HepG2 (cell line): Measurements from ENCODE around the gene ABCC8. TPM values are rescaled to one million over a fixed set of nuclear protein-coding genes. Genes with fewer than 3 reads are reported as not detected.

ENCODE experiments used
- CHCHD3 ChIP-seq: sonication (generic); formaldehyde crosslinking; IDR thresholded peaks from 2 replicates; pipeline ENCODE4 v1.8.0; 2022; ENCODE audit warnings: mild to moderate bottlenecking, missing genetic modification reagents, moderate library complexity
- ELF1 ChIP-seq: sonication (generic); formaldehyde crosslinking; IDR thresholded peaks from 2 replicates; pipeline ENCODE4 v1.4.0; 2020; ENCODE audit warnings: missing genetic modification reagents
- FOXA3 ChIP-seq: IDR thresholded peaks from 2 replicates; pipeline ENCODE4 v1.6.1; 2016; ENCODE audit warnings: missing genetic modification reagents, missing compliant biosample characterization
- PAWR ChIP-seq: sonication (generic); formaldehyde crosslinking; IDR thresholded peaks from 2 replicates; pipeline ENCODE4 v1.4.0; 2020; ENCODE audit warnings: missing genetic modification reagents, mild to moderate bottlenecking, borderline replicate concordance
- POGZ ChIP-seq: sonication (generic); formaldehyde crosslinking; IDR thresholded peaks from 2 replicates; pipeline ENCODE4 v1.4.0; 2020; ENCODE audit warnings: mild to moderate bottlenecking, missing genetic modification reagents
- SRSF1 ChIP-seq: fragments of 200-400 bp; formaldehyde crosslinking; optimal IDR thresholded peaks from 2 replicates; pipeline ENCODE3; 2017; ENCODE audit warnings: mild to moderate bottlenecking, low read depth, low read length, moderate library complexity
- ZNF225 ChIP-seq: sonication (generic); formaldehyde crosslinking; IDR thresholded peaks from 2 replicates; pipeline ENCODE4 v1.4.0; 2020; ENCODE audit warnings: mild to moderate bottlenecking, missing genetic modification reagents
- ZNF496 ChIP-seq: sonication (generic); formaldehyde crosslinking; IDR thresholded peaks from 2 replicates; pipeline ENCODE4 v1.8.1; 2023; ENCODE audit warnings: mild to moderate bottlenecking, moderate library complexity, missing genetic modification reagents; ENCODE audit not compliant: insufficient replicate concordance
- ZNF768 ChIP-seq: sonication (generic); formaldehyde crosslinking; IDR thresholded peaks from 2 replicates; pipeline ENCODE4 v1.4.0; 2020; ENCODE audit warnings: missing genetic modification reagents
- ZNF776 ChIP-seq: sonication (generic); formaldehyde crosslinking; IDR thresholded peaks from 2 replicates; pipeline ENCODE4 v1.4.0; 2020; ENCODE audit warnings: mild to moderate bottlenecking, missing genetic modification reagents
- ZNF792 ChIP-seq: IDR thresholded peaks from 2 replicates; pipeline ENCODE4 v1.6.1; 2016
- polyA plus RNA-seq, 8 experiments: library from polyadenylated mRNA; depleted of rRNA in 3 of 8; stranded (reverse) in 7 of 8; unstranded in 1 of 8; fragments of >200 nt; fragmentation: Illumina TruSeq in 4 of 8; extraction: Trizol in 4 of 8; gene quantifications; 2 replicates each; pipeline versions ENCODE4 v1.2.1 to v1.2.3, GENCODE V29; 2011 to 2016; ENCODE audit warnings: low read depth in 4 of 8, missing spikeins in 1 of 8, mixed read lengths in 1 of 8; ENCODE audit not compliant: insufficient read depth in 1 of 8
- total RNA-seq, 5 experiments: library from RNA; depleted of rRNA; stranded (reverse); fragments of >200 nt; fragmentation: Illumina TruSeq; extraction: Trizol; gene quantifications; 2 replicates each; pipeline ENCODE4 v1.2.3, GENCODE V29; 2016; ENCODE audit warnings: low read depth in 1 of 5
- TF ChIP-seq, protein P1 (sequence below): sonication (generic); formaldehyde crosslinking; IDR thresholded peaks from 2 replicates; pipeline ENCODE4 v1.4.0; 2020; ENCODE audit warnings: missing genetic modification reagents
- TF ChIP-seq, protein P2 (sequence below): sonication (generic); formaldehyde crosslinking; IDR thresholded peaks from 2 replicates; pipeline ENCODE4 v1.5.1; 2020; ENCODE audit warnings: mild to moderate bottlenecking, missing genetic modification reagents
- TF ChIP-seq, protein P3 (sequence below): sonication (generic); formaldehyde crosslinking; IDR thresholded peaks from 2 replicates; pipeline ENCODE4 v1.9.0; 2021; ENCODE audit warnings: missing genetic modification reagents, borderline replicate concordance
- TF ChIP-seq, protein P4 (sequence below): IDR thresholded peaks from 2 replicates; pipeline ENCODE4 v1.6.1; 2018; ENCODE audit warnings: missing genetic modification reagents
- TF ChIP-seq, protein P5 (sequence below): sonication (generic); formaldehyde crosslinking; IDR thresholded peaks from 2 replicates; pipeline ENCODE4 v1.4.0; 2020; ENCODE audit warnings: mild to moderate bottlenecking, missing genetic modification reagents, borderline replicate concordance
- TF ChIP-seq, protein P6 (sequence below): sonication (generic); formaldehyde crosslinking; IDR thresholded peaks from 2 replicates; pipeline ENCODE4 v1.4.0; 2020; ENCODE audit warnings: mild to moderate bottlenecking, missing genetic modification reagents

Gene ABCC8
- total and polyA plus RNA-seq, 2 of the 13 experiments (the other 11 are each of a cell fraction or from before 2014, with no cell fraction given) = not detected

DNA sequence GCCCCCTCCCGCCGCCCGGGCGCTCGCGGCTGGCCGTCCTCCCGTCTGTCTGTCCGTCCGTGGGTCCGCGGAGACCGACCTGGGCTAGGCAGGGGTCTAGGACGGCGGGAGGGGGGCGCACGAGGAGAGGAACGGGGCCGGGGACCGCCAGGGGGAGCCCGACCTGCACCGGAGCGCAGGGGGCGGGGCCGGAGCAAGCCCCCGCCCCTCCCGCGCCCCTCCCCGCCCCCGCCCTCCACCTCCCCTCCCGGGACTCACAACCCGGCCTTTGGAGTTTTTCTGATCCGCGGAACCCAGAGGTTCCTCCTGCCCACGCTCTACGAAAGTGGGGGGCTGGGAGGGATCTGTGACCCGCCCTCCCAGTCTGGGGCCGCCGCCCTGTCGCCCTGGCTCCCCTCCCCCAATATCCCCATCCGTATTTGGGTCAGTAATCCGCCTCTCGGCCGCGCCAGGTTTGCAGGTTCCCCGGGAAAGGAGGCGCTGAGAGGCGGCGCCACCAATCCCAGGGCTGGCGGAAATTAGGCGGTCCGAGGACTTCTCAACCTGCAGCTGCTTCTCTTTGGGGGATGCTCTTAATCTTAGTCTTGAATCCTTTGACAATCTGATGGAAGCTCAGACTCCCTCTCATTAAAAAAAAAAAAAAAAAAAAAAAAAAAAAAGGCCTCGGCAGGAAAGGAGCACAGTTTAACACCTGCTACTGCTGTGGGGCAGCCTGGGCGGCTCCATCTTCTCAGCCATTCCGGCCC, 87.3 kb downstream of the ABCC8 start (continued):
- TF ChIP-seq POGZ (CRISPR knock-in tag) (peak; percentile 56; the same call in 1 of the 2 replicates), PAWR (CRISPR knock-in tag) (no peak), ZNF225 (no peak), FOXA3 (CRISPR knock-in tag) (no peak), ELF1 (CRISPR knock-in tag) (peak; percentile 35; the same call in 1 of the 2 replicates), ZNF776 (no peak), ZNF496 (CRISPR knock-in tag) (no peak), ZNF768 (peak; percentile 42; the same call in 1 of the 2 replicates), SRSF1 (no peak), ZNF792 (0 out of 2 replicates have a peak, but pooled peaks have one; percentile 30), CHCHD3 (CRISPR knock-in tag) (no peak)
- TF ChIP-seq, protein P1, sequence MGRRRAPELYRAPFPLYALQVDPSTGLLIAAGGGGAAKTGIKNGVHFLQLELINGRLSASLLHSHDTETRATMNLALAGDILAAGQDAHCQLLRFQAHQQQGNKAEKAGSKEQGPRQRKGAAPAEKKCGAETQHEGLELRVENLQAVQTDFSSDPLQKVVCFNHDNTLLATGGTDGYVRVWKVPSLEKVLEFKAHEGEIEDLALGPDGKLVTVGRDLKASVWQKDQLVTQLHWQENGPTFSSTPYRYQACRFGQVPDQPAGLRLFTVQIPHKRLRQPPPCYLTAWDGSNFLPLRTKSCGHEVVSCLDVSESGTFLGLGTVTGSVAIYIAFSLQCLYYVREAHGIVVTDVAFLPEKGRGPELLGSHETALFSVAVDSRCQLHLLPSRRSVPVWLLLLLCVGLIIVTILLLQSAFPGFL = no peak
- TF ChIP-seq, protein P2, sequence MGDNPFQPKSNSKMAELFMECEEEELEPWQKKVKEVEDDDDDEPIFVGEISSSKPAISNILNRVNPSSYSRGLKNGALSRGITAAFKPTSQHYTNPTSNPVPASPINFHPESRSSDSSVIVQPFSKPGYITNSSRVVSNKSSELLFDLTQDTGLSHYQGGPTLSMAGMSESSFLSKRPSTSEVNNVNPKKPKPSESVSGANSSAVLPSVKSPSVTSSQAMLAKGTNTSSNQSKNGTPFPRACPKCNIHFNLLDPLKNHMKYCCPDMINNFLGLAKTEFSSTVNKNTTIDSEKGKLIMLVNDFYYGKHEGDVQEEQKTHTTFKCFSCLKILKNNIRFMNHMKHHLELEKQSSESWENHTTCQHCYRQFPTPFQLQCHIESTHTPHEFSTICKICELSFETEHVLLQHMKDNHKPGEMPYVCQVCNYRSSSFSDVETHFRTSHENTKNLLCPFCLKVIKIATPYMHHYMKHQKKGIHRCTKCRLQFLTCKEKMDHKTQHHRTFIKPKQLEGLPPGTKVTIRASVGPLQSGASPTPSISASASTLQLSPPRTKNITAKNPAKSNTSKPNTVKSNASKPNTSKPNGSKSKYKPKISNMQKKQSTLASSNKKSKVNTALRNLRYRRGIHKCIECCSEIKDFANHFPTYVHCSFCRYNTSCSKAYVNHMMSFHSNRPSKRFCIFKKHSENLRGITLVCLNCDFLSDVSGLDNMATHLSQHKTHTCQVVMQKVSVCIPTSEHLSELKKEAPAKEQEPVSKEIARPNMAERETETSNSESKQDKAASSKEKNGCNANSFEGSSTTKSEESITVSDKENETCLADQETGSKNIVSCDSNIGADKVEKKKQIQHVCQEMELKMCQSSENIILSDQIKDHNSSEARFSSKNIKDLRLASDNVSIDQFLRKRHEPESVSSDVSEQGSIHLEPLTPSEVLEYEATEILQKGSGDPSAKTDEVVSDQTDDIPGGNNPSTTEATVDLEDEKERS (CRISPR knock-in tag) = no peak
- TF ChIP-seq, protein P3, sequence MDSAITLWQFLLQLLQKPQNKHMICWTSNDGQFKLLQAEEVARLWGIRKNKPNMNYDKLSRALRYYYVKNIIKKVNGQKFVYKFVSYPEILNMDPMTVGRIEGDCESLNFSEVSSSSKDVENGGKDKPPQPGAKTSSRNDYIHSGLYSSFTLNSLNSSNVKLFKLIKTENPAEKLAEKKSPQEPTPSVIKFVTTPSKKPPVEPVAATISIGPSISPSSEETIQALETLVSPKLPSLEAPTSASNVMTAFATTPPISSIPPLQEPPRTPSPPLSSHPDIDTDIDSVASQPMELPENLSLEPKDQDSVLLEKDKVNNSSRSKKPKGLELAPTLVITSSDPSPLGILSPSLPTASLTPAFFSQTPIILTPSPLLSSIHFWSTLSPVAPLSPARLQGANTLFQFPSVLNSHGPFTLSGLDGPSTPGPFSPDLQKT (CRISPR knock-in tag) = no peak
- TF ChIP-seq, protein P4, sequence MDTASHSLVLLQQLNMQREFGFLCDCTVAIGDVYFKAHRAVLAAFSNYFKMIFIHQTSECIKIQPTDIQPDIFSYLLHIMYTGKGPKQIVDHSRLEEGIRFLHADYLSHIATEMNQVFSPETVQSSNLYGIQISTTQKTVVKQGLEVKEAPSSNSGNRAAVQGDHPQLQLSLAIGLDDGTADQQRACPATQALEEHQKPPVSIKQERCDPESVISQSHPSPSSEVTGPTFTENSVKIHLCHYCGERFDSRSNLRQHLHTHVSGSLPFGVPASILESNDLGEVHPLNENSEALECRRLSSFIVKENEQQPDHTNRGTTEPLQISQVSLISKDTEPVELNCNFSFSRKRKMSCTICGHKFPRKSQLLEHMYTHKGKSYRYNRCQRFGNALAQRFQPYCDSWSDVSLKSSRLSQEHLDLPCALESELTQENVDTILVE (CRISPR knock-in tag) = peak; percentile 71; the same call in 1 of the 2 replicates
- TF ChIP-seq, protein P5, sequence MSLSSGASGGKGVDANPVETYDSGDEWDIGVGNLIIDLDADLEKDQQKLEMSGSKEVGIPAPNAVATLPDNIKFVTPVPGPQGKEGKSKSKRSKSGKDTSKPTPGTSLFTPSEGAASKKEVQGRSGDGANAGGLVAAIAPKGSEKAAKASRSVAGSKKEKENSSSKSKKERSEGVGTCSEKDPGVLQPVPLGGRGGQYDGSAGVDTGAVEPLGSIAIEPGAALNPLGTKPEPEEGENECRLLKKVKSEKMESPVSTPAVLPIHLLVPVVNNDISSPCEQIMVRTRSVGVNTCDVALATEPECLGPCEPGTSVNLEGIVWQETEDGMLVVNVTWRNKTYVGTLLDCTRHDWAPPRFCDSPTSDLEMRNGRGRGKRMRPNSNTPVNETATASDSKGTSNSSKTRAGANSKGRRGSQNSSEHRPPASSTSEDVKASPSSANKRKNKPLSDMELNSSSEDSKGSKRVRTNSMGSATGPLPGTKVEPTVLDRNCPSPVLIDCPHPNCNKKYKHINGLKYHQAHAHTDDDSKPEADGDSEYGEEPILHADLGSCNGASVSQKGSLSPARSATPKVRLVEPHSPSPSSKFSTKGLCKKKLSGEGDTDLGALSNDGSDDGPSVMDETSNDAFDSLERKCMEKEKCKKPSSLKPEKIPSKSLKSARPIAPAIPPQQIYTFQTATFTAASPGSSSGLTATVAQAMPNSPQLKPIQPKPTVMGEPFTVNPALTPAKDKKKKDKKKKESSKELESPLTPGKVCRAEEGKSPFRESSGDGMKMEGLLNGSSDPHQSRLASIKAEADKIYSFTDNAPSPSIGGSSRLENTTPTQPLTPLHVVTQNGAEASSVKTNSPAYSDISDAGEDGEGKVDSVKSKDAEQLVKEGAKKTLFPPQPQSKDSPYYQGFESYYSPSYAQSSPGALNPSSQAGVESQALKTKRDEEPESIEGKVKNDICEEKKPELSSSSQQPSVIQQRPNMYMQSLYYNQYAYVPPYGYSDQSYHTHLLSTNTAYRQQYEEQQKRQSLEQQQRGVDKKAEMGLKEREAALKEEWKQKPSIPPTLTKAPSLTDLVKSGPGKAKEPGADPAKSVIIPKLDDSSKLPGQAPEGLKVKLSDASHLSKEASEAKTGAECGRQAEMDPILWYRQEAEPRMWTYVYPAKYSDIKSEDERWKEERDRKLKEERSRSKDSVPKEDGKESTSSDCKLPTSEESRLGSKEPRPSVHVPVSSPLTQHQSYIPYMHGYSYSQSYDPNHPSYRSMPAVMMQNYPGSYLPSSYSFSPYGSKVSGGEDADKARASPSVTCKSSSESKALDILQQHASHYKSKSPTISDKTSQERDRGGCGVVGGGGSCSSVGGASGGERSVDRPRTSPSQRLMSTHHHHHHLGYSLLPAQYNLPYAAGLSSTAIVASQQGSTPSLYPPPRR = no peak
- TF ChIP-seq, protein P6, sequence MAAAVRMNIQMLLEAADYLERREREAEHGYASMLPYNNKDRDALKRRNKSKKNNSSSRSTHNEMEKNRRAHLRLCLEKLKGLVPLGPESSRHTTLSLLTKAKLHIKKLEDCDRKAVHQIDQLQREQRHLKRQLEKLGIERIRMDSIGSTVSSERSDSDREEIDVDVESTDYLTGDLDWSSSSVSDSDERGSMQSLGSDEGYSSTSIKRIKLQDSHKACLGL = 0 out of 2 replicates have a peak, but pooled peaks have one; percentile 42
